ENCODE data around the gene SPINDOC.

GRCh38 chr11:63847363-63847762 is 34.1 kb downstream of the SPINDOC start:
- TF ChIP-seq TAF1 (IDR thresholded peaks at IDR 0.05; ENCODE audit: low read depth): no peak
- TF ChIP-seq CEBPB (IDR thresholded peaks at IDR 0.05): no peak
- TF ChIP-seq, protein P1, sequence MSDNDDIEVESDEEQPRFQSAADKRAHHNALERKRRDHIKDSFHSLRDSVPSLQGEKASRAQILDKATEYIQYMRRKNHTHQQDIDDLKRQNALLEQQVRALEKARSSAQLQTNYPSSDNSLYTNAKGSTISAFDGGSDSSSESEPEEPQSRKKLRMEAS (IDR thresholded peaks at IDR 0.05): peak; percentile 62
- no peak; the same call in 1 of the 2 replicates for TF ChIP-seq EP300 (IDR thresholded peaks at IDR 0.05; ENCODE audit: borderline replicate concordance)
- 0 out of 2 replicates have a peak, but pooled peaks have one; percentile 10 for TF ChIP-seq RAD21 (IDR thresholded peaks at IDR 0.05; ENCODE audit: low read depth)
- no peak for TF ChIP-seq TEAD4 (IDR thresholded peaks at IDR 0.05)
- TF ChIP-seq FOXM1 (IDR thresholded peaks at IDR 0.05; ENCODE audit: borderline replicate concordance, low read depth): no peak; the same call in 1 of the 2 replicates
- TF ChIP-seq YY1 (IDR thresholded peaks at IDR 0.05; ENCODE audit: low read depth): no peak
- TF ChIP-seq CREB1 (IDR thresholded peaks at IDR 0.05; ENCODE audit: low read depth): no peak
- TF ChIP-seq TCF12 (IDR thresholded peaks at IDR 0.05; ENCODE audit: low read depth): peak; percentile 63; the same call in 1 of the 2 replicates
- TF ChIP-seq, protein P2, sequence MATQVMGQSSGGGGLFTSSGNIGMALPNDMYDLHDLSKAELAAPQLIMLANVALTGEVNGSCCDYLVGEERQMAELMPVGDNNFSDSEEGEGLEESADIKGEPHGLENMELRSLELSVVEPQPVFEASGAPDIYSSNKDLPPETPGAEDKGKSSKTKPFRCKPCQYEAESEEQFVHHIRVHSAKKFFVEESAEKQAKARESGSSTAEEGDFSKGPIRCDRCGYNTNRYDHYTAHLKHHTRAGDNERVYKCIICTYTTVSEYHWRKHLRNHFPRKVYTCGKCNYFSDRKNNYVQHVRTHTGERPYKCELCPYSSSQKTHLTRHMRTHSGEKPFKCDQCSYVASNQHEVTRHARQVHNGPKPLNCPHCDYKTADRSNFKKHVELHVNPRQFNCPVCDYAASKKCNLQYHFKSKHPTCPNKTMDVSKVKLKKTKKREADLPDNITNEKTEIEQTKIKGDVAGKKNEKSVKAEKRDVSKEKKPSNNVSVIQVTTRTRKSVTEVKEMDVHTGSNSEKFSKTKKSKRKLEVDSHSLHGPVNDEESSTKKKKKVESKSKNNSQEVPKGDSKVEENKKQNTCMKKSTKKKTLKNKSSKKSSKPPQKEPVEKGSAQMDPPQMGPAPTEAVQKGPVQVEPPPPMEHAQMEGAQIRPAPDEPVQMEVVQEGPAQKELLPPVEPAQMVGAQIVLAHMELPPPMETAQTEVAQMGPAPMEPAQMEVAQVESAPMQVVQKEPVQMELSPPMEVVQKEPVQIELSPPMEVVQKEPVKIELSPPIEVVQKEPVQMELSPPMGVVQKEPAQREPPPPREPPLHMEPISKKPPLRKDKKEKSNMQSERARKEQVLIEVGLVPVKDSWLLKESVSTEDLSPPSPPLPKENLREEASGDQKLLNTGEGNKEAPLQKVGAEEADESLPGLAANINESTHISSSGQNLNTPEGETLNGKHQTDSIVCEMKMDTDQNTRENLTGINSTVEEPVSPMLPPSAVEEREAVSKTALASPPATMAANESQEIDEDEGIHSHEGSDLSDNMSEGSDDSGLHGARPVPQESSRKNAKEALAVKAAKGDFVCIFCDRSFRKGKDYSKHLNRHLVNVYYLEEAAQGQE (IDR thresholded peaks at IDR 0.05; ENCODE audit: low read depth): no peak
